Stomach (tissue), 4 donors: Measurements from ENCODE around the gene FHOD3.

Experiments used
- EP300 ChIP-seq: sonication (generic); formaldehyde crosslinking; IDR thresholded peaks from one replicate; pipeline ENCODE4 v1.6.1; 2017; ENCODE audit warnings: antibody characterized with exemption
- POLR2A ChIP-seq, 4 donors: fragments of 450-650 bp; IDR thresholded peaks; one replicate each; pipeline ENCODE4 v1.6.1; 2016; ENCODE audit warnings: antibody characterized with exemption in 4 of 4, control low read depth in 2 of 4, mild to moderate bottlenecking in 1 of 4, moderate library complexity in 1 of 4
- POLR2AphosphoS5 ChIP-seq, 3 donors: sonication (generic); formaldehyde crosslinking; IDR thresholded peaks; one replicate each; pipeline ENCODE4 v1.6.1; 2016; ENCODE audit warnings: antibody characterized with exemption in 3 of 3

- no peak for TF ChIP-seq POLR2AphosphoS5 (IDR thresholded peaks at IDR 0.05)
- TF ChIP-seq POLR2A (IDR thresholded peaks at IDR 0.05), result no peak
- no peak for TF ChIP-seq EP300
Observed at GRCh38 chr18:36409779-36410178, 112.3 kb downstream of the FHOD3 start.
